Measurements from ENCODE around the gene FBXL20.

- TF ChIP-seq TSHZ1 (tag by site-specific recombination; IDR thresholded peaks at IDR 0.05; ENCODE audit: borderline replicate concordance) (no peak), ZBTB20 (tag by site-specific recombination; IDR thresholded peaks at IDR 0.05) (no peak), SETDB1 (IDR thresholded peaks at IDR 0.05; ENCODE audit: insufficient read length, low read length) (no peak), ZNF23 (tag by site-specific recombination; IDR thresholded peaks at IDR 0.05; ENCODE audit: borderline replicate concordance) (no peak), CTCF (tag by site-specific recombination; IDR thresholded peaks at IDR 0.05) (no peak), REST (tag by site-specific recombination; IDR thresholded peaks at IDR 0.05) (no peak), ZNF274 (IDR thresholded peaks at IDR 0.05; ENCODE audit: low read length) (no peak), ZNF274 (tag by site-specific recombination; IDR thresholded peaks at IDR 0.05; ENCODE audit: borderline replicate concordance) (no peak), ZNF510 (tag by site-specific recombination; IDR thresholded peaks at IDR 0.05; ENCODE audit: insufficient replicate concordance) (no peak), ZNF449 (tag by site-specific recombination; IDR thresholded peaks at IDR 0.05) (no peak), ZNF670 (tag by site-specific recombination; IDR thresholded peaks at IDR 0.05; ENCODE audit: low read depth) (no peak), ZNF221 (tag by site-specific recombination; IDR thresholded peaks at IDR 0.05; ENCODE audit: borderline replicate concordance) (no peak), ZNF639 (tag by site-specific recombination; IDR thresholded peaks at IDR 0.05) (no peak)
Observed at GRCh38 chr17:39277110-39277509, 124.3 kb downstream of the FBXL20 start.

Measured in HEK293 (cell line).